Mesothelial cell of epicardium (in vitro differentiated cells): ENCODE measurements around the gene ABCF2. TPM values are rescaled to one million over a fixed set of nuclear protein-coding genes. Genes with fewer than 3 reads are reported as not detected.

Experiments used
- DNase-seq, 2 experiments: peaks; one replicate each; pipeline ENCODE4 v3.0.0; 2021; ENCODE audit warnings: low spot score in 2 of 2; ENCODE audit not compliant: unreplicated experiment in 2 of 2
- H3K27ac Mint-ChIP-seq: 2 replicates; pipeline ENCODE4 v1.8.0; 2021; ENCODE audit warnings: mixed read lengths
- H3K27me3 Mint-ChIP-seq: 2 replicates; pipeline ENCODE4 v1.8.0; 2021; ENCODE audit warnings: low read depth, mixed read lengths
- H3K36me3 Mint-ChIP-seq: 2 replicates; pipeline ENCODE4 v1.8.0; 2021; ENCODE audit warnings: mixed read lengths
- H3K4me1 Mint-ChIP-seq: 2 replicates; pipeline ENCODE4 v1.8.0; 2021; ENCODE audit warnings: mixed read lengths
- H3K4me3 Mint-ChIP-seq: 2 replicates; pipeline ENCODE4 v1.8.0; 2021; ENCODE audit warnings: mild to moderate bottlenecking, moderate library complexity, mixed read lengths
- H3K9me3 Mint-ChIP-seq: 2 replicates; pipeline ENCODE4 v1.8.0; 2021; ENCODE audit warnings: mixed read lengths
- CTCF ChIP-seq: fragments of 200-600 bp; sonication (generic); IDR thresholded peaks from one replicate; pipeline ENCODE4 v1.5.0; 2021; ENCODE audit warnings: antibody characterized with exemption; ENCODE audit not compliant: unreplicated experiment
- total RNA-seq: library from RNA; stranded (reverse); gene quantifications from 3 replicates; pipeline ENCODE4 v1.2.1, GENCODE V29; 2021

ABCF2 gene
- total RNA-seq, 1 donor from 2014 or later: 46.2 TPM

GRCh38 chr7:151198945-151199848 lies 27.8 kb downstream of the ABCF2 start:
- H3K27me3 Mint-ChIP-seq: peaks cover 30% of the 10 kb centered on the region
- no peaks in the 10 kb centered on the region for H3K9me3 Mint-ChIP-seq
- DNase-seq: no peak
- TF ChIP-seq CTCF: no peak
- no peaks in the 10 kb centered on the region for H3K36me3 Mint-ChIP-seq
- no peaks in the 10 kb centered on the region for H3K4me1 Mint-ChIP-seq
- no peak overlapping the region for H3K4me3 Mint-ChIP-seq
- H3K27ac Mint-ChIP-seq: no peak overlapping the region

- no peak overlapping the region for H3K4me3 Mint-ChIP-seq
- peaks cover 24% of the 10 kb centered on the region for H3K27me3 Mint-ChIP-seq
- H3K9me3 Mint-ChIP-seq: no peaks in the 10 kb centered on the region
- H3K4me1 Mint-ChIP-seq: no peaks in the 10 kb centered on the region
- H3K36me3 Mint-ChIP-seq: no peaks in the 10 kb centered on the region
- no peak for DNase-seq
- no peak overlapping the region for H3K27ac Mint-ChIP-seq
- TF ChIP-seq CTCF: no peak
These were observed 29.1 kb downstream of the ABCF2 start for GRCh38 chr7:151197932-151198331.

- H3K9me3 Mint-ChIP-seq: no peaks in the 10 kb centered on the region
- no peaks in the 10 kb centered on the region for H3K36me3 Mint-ChIP-seq
- H3K27ac Mint-ChIP-seq: no peak overlapping the region
- H3K27me3 Mint-ChIP-seq: peaks cover 12% of the 10 kb centered on the region
- no peak overlapping the region for H3K4me3 Mint-ChIP-seq
- TF ChIP-seq CTCF: no peak
- DNase-seq: no peak
- no peaks in the 10 kb centered on the region for H3K4me1 Mint-ChIP-seq
These were observed 31.2 kb downstream of the ABCF2 start for GRCh38 chr7:151195616-151196450.

GRCh38 chr7:151194188-151194587 lies 32.8 kb downstream of the ABCF2 start:
- H3K36me3 Mint-ChIP-seq: no peaks in the 10 kb centered on the region
- H3K4me3 Mint-ChIP-seq: no peak overlapping the region
- no peak overlapping the region for H3K27ac Mint-ChIP-seq
- no peaks in the 10 kb centered on the region for H3K4me1 Mint-ChIP-seq
- no peaks in the 10 kb centered on the region for H3K9me3 Mint-ChIP-seq
- DNase-seq: no peak
- no peak for TF ChIP-seq CTCF
- peaks cover 25% of the 10 kb centered on the region for H3K27me3 Mint-ChIP-seq

GRCh38 chr7:151193203-151193978 lies 33.6 kb downstream of the ABCF2 start:
- no peak for TF ChIP-seq CTCF
- peaks cover 30% of the 10 kb centered on the region for H3K27me3 Mint-ChIP-seq
- no peaks in the 10 kb centered on the region for H3K9me3 Mint-ChIP-seq
- no peaks in the 10 kb centered on the region for H3K36me3 Mint-ChIP-seq
- no peak for DNase-seq
- H3K4me1 Mint-ChIP-seq: no peaks in the 10 kb centered on the region
- no peak overlapping the region for H3K27ac Mint-ChIP-seq
- H3K4me3 Mint-ChIP-seq: no peak overlapping the region
